SU-DHL-6 (cell line): ENCODE measurements around the gene TPBGL.

Experiments
- CTCF ChIP-seq: fragments of 200-600 bp; sonication (generic); IDR thresholded peaks from one replicate; pipeline ENCODE4 v1.5.1; 2017; ENCODE audit warnings: antibody characterized with exemption, mild to moderate bottlenecking, low read length, moderate library complexity; ENCODE audit not compliant: insufficient read depth, poor library complexity, severe bottlenecking
- EZH2phosphoT487 ChIP-seq: fragments of 200-600 bp; sonication (generic), shearing (Covaris generic); conservative IDR thresholded peaks from 2 replicates; pipeline ENCODE4 v1.6.1; 2018; ENCODE audit warnings: mild to moderate bottlenecking, antibody characterized with exemption, low read length, moderate library complexity, mixed read lengths

GRCh38 chr11:75285776-75286360 is 45.3 kb downstream of the TPBGL start:
- TF ChIP-seq CTCF (no peak), EZH2phosphoT487 (no peak)
